Activated CD4-positive, CD25-positive, alpha-beta regulatory T cell treated with anti-CD3 and anti-CD28 coated beads, Interleukin-2, amount 50 U/mL, for 72 hours (primary cell): Measurements from ENCODE around the gene SOCS6.
"Not testable (repeated sequence)": the region's sequence is repeated elsewhere in the genome, so short reads cannot be mapped to it uniquely, and the experiment has no call there.

Experiments used
- DNase-seq: peaks from one replicate; pipeline ENCODE4 v3.0.0; 2021

The SOCS6 gene

DNA sequence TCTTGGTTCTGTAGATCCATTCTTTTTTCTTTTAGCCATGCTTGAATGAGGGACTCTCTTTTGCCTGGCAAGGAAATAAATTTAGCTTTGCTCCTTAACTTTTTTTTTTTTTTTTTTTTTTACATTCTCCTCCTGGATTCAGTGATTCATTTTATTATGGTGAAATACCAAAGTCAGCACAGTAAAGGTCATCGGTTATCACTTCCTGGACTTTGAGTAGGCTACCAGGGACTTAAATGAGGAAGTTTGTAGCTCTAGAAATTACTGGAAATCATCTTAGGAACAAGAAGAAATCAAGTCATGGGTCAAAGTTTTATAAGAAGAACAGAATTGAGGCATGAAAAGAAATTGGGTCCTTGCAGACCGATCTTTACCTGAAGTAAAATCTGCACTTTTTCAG lies 75.0 kb downstream of the SOCS6 start:
- no peak for DNase-seq

DNA sequence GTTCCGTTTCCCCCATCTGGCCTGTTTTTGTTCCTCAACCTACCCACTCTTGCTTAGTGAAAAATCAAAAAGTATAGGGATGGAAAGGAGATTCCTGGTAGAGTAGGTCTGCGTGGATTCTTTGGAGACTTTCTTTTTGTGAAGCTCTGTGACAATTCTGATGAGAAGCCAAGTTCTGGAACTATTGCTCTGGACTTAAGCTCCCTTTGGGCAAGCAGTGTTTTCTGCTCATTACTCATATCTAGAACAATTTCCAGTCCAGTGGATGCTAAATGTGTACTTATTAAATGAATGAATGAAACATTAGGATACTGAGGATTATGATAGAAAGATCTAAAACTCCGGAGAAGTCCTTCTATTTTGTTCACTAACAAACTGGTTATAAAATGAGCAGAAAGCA lies 76.5 kb downstream of the SOCS6 start:
- no peak for DNase-seq

DNA sequence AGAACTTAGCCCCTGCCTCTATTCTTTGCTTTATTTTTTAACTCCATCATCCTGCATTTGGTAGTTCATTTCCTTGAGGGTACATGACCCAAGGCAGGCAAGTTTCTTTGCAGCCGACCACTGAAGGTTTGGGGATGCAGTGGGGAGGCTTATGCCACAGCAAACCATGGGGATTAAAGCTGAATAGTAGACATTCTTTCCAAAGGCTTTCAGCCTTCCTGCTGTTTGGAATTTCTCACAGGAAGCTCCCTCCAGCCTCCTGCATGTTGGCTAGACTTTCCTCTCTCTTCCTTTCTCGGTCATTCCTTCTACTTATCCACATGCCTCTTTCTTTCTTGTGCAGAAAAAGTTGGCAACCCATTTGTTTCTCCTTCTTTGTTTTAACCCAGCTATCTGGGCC lies 77.3 kb downstream of the SOCS6 start:
- no peak for DNase-seq

DNA sequence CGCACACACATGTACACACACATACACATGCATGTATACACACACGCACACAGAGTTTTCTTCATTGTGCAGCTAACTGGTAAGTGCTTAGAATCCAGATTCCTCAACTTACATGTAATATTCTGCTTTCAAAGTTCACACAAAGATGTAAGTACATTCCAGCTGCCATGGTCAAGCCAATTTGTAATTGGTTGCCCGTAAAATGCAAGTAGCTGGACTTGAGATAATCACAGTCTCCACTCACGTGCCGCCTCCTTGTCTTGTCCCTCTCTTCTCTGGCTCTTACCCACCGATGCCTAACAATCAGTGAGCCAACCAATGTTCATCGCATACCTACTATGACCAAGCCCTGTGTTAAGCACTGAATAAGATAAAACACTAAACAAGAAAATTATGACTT lies 77.8 kb downstream of the SOCS6 start:
- no peak for DNase-seq

DNA sequence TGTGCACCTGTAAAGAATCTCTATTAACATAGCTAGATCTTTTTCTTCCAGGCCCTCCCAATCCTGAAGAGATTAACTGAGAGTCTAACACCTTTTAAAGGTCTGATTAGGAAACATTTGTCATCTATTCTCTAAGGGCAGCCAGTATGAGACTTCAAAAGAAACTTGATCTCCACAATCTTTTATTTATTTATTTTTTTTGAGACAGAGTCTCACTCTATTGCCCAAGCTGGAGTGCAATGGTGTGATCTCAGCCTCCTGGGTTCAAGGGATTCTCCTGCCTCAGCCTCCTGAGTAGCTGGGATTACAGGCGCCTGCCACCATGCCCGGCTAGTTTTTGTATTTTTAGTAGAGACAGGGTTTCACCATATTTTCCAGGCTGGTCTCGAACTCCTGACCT lies 78.5 kb downstream of the SOCS6 start:
- DNase-seq: not testable (repeated sequence)

DNA sequence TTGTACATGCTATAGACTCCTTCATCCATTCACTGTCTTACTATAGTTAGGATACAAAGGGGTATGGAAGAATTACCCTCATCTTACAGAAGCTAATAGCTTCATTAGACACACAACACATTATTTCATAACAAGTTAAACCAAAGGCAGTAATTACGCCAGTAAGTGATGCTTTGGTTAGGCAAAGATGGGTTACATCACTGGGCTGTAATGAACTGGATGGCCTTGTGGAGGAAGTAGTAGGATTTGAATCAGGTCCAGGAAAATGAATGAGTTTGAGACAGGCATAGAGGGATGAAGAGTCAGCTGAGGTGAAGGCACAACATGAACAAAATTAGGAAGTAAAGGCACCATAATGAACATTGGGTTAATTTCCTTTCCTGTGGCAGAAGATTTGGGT lies 80.1 kb downstream of the SOCS6 start:
- DNase-seq: no peak

DNA sequence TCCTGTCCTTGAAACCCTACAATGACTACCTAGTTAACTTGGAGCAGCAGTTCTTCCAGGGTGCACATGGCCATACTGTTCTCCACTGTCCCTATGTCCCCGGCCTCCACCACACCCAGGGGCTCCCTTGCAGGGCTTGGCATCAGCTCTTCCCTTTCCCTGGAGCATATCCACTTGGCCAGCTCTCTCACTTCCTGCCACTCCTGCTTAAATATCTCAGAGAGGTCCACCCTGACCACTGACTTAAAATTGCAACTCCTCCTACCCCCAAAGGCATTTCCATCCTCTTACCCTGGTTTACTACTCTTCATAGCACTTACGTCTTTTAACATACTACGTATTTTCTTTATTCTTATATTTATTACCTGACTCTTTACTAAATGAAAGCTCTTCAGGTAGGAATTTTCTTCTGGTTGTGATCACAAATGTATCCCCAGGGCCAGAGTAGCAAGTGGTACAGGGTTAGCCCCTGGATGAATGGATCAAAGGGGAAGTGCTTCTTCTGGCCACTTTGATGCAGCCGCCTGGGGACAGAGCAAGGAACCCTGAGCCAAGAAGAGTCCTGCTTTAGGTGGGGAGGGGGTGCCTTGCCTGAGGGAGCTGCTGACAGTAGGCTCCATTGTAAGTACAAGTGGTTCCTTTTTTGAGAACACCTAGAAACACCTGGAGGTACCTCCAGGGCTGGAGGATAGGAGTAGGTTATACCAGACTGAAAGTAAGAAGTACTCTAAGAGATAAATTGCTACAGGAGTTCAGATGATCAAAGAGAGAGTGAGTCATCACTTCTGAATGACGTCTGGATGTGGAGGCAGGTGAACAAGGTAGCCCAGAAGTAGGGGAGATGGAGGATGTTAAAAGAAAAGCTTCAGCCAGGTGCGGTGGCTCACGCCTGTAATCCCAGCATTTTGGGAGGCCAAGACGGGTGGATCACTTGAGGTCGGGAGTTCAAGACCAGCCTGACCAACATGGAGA lies 82.2 kb downstream of the SOCS6 start:
- no peak for DNase-seq

DNA sequence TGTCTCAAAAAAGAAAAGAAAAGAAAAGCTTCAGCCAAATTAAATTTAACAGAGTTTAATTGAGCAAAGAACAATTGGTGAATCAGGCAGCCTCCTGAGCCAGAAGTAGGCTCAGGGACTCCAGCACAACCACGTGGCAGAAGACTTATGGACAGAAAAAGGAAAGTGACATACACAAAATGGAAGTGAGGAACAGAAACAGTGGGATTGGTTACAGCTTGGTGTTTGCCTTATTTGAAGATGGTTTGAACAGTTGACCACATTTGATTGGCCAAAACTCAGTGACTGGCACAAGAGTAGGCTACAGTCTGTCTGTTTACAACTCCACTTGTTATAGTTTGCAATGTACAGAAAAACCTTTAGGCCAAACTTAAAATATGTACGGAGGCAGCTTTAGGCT lies 83.1 kb downstream of the SOCS6 start:
- no peak for DNase-seq

DNA sequence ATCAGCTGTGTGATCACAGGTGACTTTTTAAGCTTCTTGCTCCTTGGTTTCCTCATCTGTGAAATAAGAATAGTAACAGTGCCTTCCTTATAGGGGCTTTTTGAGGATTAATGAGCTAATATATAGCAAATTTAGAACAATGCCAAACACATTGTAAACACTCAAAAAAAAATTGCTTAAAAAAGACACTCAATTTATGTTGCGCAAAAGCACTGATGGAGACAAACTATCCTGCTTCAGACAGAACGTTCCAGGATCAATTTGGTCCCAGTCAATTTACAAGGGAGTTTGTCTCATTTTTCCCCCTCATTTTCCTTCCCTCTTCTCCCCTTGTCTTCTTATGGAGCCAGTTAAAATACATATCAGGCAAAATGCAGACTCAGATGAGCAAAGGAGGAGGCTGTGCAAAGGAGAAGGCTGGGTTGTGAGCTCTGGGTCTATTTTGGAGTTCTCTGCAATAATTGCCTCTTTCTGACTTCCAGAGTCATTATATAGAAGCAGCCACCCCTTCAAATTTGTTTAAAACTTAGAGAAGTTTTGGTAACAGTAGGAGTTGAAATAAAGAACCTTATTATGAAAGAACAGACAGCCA lies 83.7 kb downstream of the SOCS6 start:
- no peak for DNase-seq

DNA sequence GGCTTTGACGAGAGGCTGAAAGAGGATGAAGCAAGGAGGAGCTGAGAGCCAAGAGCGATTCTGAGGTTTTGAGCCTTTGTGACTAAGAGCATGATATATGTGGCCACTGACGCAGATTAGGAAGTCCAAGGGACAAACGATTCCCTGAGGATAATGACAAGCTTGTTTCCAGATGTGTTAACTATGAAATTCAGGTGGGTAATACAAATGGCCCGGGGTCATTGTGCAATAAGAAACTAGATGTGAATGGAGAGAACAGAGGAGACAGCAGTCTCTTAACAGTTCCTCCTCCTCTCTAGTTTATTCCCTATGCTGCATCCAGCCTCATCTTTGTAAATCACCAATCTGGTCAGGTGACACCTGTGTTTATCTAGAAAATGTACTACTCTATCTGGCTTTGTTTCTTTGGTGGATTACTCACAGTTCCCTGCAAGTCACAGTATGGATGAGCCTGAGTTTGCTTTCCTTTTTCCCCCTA lies 84.2 kb downstream of the SOCS6 start:
- no peak for DNase-seq

DNA sequence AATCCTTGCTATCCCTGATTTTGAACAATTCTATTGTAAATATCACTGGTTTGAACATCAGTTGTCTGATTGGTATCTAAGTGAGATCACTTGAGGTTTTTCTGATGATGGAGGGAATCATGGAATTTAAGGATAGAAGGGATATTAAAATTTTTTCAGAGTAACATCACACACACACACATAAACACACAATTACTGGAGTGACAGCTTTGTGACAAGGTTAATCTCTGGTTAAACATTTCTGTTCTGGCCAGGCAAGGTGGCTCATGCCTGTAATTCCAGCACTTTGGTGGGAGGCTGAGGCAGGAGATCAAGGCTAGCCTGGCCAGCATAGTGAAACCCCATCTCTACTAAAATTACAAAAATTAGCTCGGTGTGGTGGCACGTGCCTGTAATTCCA lies 85.3 kb downstream of the SOCS6 start:
- no peak for DNase-seq

DNA sequence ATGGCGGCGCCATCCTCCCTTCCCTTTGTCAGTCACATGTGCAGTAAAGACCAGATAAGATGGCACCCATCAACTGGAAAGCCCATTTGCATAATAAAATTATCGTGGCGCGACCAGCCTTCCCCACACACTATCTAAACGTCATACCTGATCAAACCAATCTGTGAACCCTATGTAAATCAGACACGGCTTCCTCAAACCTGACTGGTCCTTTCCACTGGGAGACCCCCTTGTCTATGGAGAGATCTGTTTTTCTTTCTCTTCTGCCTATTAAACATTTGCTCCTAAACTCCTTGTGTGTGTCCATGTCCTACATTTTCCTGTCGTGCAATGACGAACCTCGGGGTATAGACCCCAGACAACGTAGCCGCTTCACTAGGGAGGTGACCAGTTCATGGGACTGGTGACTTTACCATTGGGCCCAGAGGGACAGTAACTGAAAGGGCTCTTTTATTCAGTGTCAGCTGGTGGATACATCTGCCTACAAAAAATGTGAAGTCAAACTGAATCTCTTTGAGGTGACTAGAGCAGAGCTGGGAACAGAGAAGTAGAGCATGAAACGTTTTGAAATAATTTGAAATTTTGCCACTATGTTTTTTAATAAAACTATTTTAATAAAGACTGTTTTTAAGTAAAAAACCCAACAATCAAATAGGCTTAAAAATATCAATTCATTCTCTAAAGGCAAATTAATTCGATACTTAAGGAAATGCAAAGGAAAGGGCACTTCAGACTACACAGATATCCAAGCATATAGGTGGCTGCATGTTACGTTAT lies 87.5 kb downstream of the SOCS6 start:
- no peak for DNase-seq

DNA sequence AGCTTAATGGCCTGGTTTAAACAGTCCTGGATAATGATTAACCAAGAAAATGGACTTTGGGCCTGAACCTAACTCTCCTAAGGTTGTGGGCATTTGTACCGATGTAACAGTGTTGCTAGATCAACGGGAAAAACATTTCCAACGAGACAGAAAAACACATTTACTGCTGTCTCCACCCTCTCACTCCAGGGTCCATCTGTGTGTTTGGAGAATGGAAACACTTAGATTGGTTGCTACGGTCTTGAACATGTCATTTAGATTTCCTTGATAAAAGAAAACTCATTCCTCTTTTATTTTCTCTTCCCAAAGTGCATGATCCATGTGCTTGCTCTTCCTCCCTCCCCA lies 88.0 kb downstream of the SOCS6 start:
- DNase-seq: no peak

DNA sequence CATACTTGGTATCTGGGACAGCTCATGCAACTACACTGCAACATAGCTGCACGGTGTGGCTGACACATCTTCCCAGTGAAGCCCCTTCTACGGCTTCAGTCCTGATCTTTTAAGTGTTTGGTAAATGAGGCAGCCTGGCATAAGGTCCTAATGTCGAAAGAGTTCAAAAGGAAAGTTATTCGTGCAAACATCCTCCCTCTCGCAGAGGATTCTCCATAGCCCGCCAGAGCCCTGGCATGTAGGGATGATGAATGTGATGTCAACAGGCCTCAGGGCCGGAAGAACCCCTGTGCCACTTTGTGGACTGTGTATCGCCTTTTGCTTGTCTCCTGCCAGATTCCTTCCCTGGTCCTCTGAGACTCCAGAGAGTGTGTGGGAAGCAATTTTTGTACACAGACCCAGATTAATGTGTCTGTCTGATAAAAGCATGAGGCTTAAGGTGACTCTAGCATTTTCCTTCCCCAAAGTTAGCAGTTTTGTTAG lies 88.5 kb downstream of the SOCS6 start:
- no peak for DNase-seq

DNA sequence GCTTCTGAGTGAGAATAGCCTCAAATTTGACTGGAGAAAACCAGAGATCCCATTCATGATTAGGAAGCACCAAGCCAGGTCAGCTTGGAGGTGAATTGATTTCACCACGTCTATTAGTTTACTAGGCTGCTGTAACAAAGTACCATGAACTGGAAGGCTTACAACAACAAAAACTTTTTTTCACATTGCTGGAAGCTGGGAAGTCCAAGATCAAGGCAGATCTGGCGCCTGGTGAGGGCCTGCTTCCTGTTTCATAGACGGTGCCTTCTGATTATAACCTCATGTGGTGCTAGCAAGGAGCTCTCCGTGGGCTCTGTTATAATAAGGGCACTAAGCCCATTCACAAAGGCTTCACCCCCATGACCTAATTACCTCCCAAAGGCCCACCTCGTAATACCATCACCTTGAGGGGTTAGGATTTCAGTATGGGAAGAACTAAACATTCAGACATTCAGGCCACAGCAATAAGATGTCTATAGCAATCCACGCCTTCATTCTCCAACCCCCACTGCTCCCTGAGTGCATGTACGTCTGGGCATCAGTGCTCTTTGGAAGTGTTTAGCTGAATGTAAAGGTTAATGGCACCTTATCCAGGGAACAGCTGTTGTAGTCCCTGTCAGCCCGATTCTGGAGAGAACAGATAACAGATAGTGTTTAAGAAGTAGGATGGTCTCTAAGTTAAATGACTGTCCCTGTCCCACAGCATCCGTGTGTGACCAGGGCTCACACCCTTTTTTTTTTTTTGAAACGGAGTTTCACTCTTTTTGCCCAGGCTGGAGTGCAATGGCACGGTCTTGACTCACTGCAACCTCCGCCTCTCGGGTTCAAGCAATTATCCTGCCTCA lies 89.2 kb downstream of the SOCS6 start:
- DNase-seq: no peak
